Stimulated activated CD8-positive, alpha-beta memory T cell treated with anti-CD3 and anti-CD28 coated beads, Interleukin-12 subunit alpha, Interleukin-12 subunit beta, amount 100 ng/mL, for 4 hours (primary cell): ENCODE data around the gene CCR7.
"Not testable (repeated sequence)": the region's sequence is repeated elsewhere in the genome, so short reads cannot be mapped to it uniquely, and the experiment has no call there.

Source experiments
- DNase-seq: peaks from one replicate; pipeline ENCODE4 v3.0.0-alpha.2; 2020; ENCODE audit warnings: low read depth

The CCR7 gene

DNA sequence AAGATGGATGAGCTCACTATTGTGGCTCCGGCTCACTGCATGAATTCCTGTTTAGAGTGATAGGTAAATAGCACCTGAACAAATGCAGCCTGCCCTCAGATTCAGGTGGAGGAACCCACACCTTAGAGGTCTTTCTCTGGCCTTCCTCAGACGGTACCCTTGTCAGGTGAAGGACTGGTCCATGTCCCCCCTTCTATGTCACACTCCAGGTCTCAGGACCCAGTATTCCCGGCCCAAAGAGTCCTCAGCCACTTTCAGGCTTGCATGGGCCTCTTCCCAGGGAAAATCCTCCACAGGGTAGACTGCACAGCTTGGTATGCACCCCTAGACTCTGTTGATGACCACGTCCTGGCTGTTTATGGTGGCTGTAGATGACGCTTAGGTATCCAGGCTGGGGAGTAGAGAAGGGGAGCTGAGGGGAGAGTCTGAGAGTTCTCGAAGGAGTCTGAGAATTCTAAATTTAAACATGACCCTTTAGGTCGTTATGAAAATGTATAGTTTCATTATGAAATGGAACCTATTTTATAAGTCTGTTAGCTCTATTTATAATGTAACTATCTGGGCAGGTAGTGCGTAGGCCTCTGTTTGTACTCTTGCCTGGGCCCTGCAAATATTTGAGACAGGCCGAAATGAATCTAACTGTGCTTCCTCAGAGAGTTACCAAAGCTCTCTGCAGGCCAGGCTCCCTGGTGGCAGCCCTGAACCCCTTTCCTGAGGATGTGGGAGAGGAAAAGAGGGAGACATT is 32.5 kb upstream of the CCR7 start:
- no peak for DNase-seq

DNA sequence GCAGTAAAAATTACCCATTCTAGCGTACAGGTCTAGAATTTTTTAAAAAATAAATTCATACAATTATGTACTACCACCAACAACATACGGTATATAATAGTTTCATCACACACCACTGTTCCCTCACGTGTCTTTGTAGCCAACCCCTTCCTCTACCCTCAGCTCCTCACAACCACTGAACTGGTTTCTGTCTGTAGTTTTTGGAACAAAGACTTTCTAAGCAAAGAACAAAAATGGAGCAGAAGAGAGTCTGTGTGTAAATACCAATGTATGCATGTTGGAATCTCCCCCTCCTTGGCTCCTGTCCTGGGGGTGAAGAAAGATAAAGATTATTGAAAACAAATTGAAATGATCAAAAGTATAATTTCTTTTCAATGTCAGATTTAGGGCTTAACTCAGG is 31.9 kb upstream of the CCR7 start:
- DNase-seq = no peak

DNA sequence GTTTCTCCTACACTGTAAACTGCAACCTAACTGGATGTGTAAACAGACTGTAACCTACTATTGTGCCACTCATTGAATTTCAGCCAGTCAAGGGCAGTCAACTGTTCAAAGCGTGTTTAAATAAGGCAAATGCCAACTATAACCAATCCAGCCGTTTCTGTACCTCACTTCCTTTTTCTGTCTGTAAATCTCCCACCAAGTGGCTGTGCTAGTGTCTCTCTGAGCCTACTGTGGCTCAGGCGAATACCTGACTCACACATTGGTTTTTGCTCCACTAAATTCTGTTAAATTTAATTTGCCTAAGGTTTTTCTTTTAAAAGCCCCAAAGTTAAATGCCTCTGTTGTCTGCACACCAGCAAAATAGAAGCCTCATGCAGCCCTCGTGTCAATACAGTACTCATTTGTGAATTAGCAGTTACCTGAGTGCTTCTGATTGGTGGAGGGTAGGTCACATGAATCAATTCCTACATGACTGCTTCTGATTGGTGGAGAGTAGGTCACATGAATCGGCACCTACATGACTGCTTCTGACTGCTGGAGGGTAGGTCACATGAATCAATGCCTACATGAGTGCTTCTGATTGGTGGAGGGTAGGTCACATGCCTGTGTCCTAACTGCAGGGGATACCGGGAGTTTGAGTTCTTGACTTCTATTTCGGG is 31.1 kb upstream of the CCR7 start:
- DNase-seq = no peak

DNA sequence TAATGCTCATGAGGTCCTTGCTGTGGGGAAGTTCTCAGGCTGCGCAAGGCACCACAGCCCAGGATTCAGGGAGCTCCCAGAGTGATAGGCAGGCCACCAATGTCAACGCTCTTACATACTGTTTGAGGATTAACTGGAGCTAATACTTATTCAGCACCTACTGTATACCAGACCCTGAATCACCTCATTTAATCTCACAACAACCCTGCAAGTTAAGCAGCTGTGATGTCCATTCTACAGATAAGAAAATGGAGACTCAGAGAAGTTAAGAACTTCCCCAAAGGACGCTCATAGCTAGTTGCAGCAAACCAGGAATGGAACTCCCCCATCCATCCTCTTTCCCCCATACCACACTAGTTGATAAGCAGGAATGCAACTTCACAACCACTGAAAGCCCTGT is 25.5 kb upstream of the CCR7 start:
- DNase-seq = no peak

DNA sequence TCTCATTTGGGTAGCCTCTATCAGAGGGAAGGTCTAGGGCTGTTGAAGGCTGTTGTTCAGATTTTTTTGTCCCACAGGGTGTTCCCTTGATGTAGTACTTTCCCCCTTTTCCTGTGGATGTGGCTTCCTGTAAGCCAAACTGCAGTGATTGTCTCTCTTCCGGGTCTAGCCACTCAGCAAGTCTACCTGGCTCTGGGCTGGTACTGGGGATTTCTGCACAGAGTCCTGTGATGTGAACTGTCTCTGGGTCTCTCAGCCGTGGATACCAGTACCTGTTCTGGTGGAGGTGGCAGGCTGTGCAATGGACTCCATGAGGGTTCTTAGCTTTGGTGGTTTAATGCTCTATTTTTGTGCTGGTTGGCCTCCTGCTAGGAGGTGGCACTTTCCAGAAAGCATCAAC is 23.3 kb upstream of the CCR7 start:
- no peak for DNase-seq

DNA sequence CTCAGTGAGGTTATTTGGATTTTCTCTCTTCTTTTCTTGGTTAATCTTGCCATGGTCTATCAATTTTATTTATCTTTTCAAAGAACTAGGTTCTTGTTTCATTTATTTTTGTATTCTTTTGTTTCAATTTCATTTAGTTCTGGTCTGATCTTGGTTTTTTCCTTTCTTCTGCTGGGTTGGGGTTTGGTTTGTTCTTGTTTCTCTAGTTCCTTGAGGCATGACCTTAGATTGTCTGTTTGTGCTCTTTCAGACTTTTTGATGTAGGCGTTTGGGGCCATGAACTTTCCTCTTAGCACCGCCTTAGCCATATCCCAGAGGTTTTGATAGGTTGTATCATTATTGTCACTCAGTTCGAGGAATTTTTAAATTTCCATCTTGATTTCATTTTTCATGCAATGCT is 21.0 kb upstream of the CCR7 start:
- not testable (repeated sequence) for DNase-seq

DNA sequence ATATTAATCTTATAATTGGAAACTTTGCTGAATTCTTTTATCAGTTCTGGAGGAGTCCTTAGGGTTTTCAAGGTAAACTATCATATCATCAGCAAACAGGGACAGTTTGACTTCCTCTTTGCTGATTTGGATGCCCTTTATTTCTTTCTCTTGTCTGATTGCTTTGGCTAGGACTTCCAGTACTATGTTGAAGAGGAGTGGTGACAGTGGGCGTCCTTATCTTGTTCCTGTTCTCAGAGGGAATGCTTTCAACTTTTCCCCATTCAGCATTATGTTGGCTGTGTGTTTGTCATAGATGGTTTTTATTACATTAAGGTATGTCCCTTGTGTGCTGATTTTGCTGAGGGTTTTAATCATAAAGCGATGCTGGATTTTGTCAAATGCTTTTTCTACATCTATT is 19.7 kb upstream of the CCR7 start:
- DNase-seq = not testable (repeated sequence)

DNA sequence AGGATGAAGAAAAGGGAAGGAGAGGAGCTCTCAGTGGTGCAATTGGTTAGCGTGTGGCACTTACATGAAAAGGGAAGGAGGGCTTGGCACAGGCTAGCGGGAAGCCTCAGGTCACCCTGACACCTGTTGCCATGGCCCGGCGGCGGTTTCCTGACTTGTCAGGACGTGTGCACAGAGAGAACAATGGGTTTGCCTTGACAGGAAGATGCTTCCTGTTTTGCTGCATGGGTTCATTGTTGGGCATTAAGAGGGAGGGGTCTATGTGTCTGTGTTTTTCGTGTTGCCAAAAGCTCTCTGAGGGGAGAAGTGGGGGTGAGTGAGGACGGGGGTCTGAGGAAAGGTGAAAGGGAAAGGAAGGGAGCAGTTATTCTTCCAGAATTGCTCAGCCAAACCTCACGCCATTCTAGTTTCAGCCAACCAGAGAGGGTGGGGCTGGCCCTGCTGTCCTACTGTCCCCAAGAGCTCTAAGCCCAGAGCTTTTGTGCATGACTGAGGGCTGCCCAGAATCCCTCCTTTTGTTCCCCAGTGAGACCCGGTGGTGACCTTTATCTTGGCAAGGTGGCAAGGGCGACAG is 17.1 kb upstream of the CCR7 start:
- DNase-seq = no peak

DNA sequence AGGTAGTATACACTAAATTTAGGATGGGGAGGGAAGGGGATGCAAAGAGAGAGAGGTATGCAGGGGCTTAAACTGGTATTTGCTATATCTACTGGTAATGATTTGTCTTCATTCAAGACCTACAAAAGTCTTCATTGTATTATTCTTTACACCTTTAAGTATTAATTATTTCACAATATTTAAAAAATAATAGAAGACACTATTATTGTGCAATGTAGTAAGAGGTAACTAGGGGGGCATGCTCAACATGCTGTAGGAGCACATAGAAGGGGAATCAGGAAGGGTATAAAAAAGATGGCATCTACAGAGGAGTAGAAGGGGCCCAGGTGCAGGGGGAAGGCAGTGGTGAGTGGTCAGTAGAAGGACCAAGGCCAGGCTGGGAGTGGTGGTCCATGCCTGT is 14.9 kb upstream of the CCR7 start:
- DNase-seq = no peak

DNA sequence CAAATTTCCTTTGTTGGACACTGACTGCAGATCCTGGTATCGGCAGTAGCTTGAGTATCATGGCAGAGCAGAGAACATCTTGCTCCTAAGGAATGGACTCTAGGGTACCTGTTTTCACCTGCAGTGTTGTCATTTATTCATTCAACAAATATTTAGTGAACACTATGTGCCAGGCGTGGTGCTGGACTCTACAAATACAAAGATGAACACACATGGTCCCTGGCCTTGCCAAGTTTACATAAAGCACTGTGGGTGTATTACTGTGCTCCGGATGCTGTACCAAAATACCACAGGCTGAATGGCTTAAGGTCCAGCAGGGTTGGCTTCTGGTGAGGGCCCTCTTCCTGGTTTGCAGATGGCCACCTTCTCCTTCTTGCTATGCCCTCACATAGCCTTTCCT is 14.2 kb upstream of the CCR7 start:
- DNase-seq = no peak

DNA sequence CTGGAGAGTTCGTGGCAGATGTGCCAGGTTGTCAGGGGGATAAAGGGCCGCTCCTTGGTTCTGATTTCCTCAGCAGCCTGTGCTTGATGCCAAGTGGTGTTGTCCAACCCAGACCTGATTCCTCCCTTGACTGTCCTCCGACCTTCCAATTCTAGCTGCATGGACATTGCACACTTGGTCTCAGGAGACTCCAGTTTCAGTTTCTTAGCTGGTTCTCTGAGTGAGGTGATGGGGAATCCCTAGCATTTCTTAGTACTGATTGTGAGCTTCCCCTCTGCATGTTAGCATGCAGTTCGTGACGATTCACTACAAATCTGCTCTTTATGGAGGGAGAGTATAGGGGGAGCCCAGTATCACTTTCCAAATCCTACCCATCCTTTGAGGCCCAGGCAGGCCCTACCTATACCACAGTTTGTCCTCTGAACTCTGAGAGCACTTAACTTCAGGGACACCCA is 12.4 kb upstream of the CCR7 start:
- no peak for DNase-seq

DNA sequence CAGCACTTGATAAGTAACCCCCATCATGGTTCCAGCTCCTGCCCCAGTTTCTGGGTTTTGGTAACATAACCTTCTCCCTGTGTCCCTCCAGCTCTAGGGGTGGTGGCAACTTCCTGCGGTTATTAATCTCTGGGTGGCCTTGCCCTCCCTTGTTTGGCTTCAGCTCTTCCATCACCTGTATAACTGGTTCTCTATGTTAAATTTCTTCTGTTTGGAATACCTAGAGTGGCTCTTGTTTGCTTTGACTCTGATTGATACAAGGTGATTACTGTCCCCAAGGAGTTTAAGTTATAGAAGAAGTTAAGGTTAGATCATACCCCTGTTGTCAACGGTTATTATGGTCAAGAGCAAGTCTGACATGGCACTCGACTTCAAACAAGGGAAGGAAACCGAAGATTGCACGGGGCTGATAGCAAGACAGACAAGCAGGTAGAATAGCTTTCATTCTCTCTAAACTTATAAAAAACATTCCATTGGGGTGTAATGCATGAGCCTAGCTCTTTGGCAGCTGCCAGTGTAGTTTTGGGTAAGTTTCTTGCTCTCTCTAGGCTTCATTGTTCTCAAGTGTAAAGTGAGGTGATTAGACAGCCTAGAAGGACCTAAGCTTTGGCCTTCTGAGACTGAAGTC is 11.0 kb upstream of the CCR7 start:
- no peak for DNase-seq

DNA sequence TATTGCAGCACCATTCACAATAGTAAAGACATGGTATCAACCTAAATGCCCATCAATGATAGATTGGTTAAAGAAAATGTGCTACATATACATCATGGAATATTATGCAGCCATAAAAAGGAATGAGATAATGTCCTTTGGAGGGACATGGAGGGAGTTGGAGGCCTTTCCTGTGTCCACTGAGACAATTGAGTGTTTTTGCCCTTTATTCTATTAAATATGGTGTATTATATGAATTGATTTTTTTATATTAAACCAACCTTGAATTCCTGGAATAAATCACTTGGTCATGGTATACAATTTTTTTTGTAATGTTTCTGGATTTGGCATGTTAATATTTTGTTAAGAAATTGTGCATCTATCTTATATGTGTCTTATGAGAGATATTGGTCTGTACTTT is 9.0 kb upstream of the CCR7 start:
- DNase-seq = no peak

DNA sequence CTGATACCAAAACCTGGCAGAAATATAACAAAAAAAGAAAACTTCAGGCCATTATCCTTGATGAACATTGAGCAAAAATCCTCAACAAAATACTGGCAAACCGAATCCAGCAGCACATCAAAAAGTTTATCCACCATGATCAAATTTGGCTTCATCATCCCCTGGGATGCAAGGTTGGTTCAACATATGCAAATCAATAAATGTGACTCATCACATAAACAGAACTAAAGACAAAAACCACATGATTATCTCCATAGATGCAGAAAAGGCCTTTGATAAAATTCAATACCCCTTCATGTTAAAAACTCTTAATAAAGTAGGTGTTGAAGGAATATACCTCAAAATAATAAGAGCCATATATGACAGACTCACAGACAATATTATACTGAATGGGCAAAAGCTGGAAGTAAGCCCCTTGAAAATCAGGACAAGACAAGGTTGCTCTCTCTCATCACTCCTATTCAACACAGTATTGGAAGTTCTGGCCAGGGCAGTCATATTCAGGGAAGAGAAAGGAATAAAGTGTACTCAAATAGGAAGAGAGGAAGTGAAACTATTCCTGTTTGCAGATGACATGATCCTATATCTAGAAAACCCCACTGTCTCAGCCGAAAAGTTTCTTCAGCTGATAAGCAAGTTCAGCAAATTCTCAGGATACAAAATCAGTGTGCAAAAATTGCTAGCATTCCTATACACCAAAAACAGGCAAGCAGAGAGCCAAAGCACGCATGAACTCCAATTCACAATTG is 7.1 kb upstream of the CCR7 start:
- not testable (repeated sequence) for DNase-seq

DNA sequence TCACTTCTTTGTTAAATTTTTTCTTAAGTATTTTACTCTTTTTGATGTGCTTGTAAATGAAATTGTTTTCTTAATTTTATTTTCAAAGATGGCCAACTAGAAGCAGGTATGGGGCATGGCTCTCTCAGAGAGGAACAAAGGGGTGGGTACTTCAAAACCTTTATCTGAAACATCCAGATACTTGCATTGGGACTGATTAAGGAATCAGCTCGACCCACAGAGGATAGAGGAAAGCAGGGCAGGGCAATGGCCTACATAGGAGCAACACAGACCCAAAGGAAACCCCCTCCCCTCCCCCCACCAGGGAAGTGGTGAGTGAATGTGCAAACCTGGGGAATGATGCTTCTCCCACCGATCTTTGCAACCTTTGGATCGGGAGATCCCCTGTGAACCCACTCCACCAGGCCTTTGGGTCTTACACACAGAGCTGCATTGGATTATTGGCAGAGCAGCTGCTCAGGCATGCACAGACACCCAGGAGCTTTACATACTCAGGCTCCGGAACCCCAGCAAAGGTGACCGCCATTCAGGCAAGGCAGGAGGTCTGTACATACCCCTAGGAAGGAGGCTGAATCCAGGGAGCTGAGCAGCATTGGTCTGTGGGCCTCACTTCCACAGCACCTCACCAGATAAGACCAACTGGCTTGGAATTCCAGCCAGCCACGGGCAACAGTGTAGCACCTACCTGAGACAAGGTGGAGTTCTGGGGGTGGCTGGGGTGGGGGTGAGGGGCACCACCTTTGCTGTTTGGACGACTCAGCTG is 3.0 kb upstream of the CCR7 start:
- no peak for DNase-seq

DNA sequence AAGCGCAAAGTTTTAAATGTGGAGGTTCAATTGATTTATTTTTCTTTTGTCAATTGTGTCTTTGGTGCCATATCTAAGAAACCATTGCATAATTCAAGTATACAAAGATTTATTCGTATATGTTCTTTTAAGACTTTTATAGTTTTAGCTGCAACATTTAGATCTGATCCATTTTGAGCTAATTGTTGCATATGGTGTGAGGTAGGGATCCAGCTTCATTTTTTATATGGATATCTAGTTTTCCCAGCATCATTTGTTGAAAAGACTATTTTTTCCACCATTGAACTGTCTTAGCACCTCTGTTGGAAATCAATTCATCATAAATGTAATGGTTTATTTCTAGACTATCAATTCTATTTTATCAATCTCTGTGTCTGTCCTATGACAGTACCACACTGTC is 2.1 kb upstream of the CCR7 start:
- no peak for DNase-seq

DNA sequence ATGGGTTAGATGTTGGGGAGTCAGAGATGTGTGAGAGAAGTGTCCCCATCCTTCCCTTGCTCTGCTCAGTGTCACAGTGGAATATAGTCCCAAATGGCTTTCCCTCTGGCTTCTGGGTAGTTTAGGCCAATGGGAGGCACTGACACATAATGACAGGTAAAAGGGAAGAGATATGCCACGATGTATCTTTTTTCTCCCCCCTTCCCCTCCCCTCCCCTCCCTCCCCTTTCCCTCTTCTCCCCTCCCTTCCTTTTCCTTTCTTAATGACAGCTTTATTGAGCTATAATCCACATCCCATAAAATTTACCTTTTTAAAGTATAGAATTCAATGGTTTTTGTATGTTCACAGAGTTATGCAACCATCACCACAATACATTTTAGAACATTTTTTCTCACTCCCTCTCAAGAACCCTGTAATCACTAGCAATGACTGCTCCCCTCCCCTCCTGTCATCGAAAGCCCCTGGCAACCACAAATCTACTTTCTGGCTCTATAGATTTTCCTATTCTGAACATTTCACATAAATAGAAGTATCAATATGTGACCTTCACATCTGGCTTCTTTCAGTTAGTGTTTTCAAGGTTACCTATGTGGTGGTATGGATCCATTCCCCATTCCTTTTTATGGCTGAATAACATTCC is 617 bp upstream of the CCR7 start:
- DNase-seq = no peak

DNA sequence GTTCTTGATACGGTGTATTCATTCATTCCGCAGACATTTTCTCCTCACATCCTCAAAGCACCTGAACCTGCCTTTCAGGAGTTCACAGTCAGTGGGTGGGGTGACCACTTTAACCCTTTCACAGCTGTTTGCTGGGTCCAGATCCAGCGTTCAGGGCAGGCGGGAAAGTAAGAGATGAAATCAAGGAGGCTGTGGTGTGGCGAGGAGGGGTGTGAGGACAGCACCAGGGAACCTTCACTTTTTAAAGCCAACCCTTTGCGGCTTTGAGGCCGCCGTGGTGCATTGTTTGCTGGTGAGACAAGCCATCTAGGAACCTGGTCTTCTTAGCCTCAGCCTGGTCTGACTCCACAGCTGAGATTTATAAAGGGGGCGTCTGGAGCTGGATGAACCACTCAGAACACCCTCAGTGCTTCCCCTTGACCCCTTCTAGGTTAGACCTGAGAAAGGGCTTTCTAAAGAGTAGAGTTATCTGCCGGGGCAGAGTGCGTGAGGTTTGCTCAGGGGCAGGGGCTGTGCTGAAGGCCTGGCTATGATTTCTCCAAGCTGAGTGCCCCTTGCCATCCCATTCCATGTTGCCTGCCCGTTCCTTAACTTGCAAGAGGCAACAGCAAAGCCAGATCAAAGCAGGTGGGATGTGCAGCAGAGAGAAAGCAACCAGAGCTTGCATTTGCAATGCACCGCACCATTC is 933 bp downstream of the CCR7 start:
- DNase-seq = no peak

DNA sequence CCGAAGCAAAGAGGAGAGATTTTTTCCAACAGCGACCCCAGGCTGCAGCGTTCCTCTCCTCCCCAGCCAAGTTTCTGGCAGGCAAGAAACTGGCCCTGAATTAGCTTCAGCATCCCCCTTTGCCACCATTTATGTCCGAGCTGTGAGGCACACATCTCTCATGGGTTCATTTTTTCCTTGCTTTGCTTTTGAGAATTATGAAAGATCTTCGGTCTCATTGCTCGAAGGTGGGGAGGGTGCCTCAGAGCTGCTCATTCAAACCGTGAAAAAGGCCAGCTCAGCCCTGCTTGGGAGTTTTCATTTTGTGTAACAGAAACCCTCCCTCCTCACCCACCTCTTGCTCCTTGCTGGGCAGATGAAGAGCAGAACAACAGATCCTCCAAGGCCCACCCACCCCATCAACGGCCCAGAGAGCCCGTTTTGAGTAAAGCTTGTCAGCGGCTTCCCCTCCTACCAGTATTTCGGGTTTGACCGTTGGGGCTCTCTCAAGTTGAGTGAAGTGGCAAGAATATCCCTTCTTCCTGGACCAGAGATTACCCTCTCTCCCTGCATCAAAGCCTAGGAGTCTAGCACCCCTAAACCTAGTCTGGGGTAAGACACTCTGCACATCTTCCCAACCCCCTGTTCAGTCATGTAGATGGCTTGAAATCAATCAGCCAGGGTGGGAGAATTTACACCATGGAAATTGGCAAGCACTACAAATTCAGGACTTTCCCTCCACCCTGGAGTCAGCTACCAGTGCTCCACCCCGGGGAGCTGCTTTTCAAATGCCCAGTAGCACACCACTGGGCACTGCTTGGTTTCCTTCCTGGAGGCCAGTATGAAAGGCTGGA is 1.8 kb downstream of the CCR7 start:
- no peak for DNase-seq

DNA sequence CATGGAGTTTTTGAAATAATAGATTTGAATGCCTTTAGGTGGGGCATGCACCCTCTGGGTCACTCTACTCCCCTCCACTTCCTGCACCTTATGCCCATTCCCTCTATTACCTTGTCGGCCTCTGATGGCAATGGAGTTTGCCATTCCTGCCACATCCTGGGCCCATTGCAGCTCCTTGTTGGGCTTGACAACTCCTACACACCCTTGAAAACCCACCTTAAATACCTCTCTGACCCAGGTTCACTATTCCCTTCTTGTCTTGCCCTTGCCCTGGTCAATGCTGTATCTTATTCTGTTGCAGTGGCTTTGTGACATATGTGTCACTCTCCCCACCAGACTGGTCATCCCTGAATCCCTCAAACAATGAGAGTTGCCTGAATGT is 2.4 kb downstream of the CCR7 start:
- DNase-seq = no peak
